Measurements from ENCODE around the gene CYGB.

Gene CYGB

DNA sequence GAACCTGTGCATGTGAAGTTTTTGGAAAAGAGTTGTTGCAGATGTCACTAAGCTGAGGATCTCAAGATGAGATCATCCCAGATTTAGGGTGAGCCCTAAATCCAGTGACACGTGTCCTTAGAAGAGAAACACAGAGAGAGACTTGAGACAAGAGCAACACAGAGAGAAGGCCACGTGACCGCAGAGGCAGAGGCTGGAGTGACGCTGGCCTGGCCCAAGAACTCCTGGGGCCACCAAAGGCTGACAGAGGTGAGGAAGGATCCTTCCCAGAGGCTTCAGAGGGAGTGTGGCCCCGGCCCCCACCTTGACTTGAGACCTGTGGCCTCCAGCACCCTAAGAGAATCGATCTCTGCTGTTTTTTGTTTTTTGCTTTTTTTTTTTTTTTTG is 24.2 kb downstream of the CYGB start (continued):
- TF ChIP-seq, protein P1, sequence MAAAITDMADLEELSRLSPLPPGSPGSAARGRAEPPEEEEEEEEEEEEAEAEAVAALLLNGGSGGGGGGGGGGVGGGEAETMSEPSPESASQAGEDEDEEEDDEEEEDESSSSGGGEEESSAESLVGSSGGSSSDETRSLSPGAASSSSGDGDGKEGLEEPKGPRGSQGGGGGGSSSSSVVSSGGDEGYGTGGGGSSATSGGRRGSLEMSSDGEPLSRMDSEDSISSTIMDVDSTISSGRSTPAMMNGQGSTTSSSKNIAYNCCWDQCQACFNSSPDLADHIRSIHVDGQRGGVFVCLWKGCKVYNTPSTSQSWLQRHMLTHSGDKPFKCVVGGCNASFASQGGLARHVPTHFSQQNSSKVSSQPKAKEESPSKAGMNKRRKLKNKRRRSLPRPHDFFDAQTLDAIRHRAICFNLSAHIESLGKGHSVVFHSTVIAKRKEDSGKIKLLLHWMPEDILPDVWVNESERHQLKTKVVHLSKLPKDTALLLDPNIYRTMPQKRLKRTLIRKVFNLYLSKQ (tag by site-specific recombination; IDR thresholded peaks at IDR 0.05; ENCODE audit: borderline replicate concordance) = no peak
- TF ChIP-seq KLF7 (tag by site-specific recombination; IDR thresholded peaks at IDR 0.05; ENCODE audit: borderline replicate concordance) (no peak), ZBTB48 (tag by site-specific recombination; IDR thresholded peaks at IDR 0.05) (no peak; the same call in 1 of the 2 replicates)
- TF ChIP-seq, protein P2, sequence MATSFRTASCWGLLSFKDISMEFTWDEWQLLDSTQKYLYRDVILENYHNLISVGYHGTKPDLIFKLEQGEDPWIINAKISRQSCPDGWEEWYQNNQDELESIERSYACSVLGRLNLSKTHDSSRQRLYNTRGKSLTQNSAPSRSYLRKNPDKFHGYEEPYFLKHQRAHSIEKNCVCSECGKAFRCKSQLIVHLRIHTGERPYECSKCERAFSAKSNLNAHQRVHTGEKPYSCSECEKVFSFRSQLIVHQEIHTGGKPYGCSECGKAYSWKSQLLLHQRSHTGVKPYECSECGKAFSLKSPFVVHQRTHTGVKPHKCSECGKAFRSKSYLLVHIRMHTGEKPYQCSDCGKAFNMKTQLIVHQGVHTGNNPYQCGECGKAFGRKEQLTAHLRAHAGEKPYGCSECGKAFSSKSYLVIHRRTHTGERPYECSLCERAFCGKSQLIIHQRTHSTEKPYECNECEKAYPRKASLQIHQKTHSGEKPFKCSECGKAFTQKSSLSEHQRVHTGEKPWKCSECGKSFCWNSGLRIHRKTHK (tag by site-specific recombination; IDR thresholded peaks at IDR 0.05) = no peak

DNA sequence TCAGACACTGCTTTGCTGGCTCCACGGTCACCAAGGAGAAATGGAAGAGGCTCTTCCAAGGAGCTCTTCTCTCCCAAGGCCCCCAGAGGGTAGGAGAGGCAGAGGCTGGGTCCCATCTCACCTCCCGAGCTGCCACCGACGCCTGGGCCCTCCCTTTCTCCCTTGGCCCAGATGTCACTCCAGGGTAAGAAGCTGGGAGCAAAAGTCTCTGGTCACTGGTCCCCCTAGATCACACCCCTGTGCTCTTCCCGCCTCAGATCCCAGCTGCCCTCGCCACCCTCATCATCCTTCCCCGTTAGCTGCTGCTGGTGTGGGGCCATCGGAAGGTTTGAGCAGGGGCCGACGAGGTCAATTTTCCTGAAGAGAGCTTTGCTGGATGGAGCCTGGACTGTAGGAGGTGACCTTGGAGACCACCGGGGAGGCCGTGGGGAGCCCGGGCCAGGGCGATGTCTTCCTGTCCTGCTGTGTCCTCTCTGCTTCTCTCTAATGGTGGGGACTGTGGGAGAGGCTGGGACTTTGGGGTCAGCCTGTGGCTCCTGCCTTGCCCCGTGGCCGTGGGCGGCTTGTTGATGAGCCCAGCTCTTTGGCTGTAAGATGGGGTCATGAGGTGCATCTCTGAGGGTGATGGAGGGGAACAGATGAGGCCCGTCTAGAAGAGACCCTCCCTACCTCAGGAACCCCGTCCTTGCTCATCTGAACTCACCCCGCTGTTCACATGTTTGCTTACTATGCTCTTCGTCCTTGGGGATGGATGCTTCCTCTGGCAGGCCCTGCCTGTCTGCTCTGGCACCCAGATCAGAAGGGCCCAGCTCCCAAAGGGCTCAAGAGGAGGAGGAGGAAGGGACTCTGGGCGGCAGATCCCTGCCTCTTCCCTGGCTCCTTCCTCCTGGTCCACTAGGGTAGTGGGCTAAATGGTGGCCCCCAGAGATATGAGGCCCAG is 24.9 kb downstream of the CYGB start:
- ChIA-PET POLR2A (no interaction called here), CTCF (interaction anchor here (0.9 to 8.4 kb wide), 7 partner anchors 10 to 169 kb away, joined by 3 to 187 read pairs (median 5); partner anchors contain the start of genes AANAT and PRCD)
- no peak overlapping the region for H3K27ac ChIP-seq (ENCODE audit: extremely low read depth, low read depth, low read length)
- no peaks in the 10 kb centered on the region for H3K4me1 ChIP-seq (ENCODE audit: control insufficient read depth, insufficient read depth, low read length)
- no peaks in the 10 kb centered on the region for H3K9me3 ChIP-seq (ENCODE audit: control insufficient read depth, insufficient read depth, low read depth, low read length)
- H3K4me3 ChIP-seq (ENCODE audit: low read depth, low read length) = no peak overlapping the region
- TF ChIP-seq ZBTB48 (tag by site-specific recombination; IDR thresholded peaks at IDR 0.05) (0 out of 2 replicates have a peak, but pooled peaks have one; percentile 21), ZNF341 (tag by site-specific recombination; IDR thresholded peaks at IDR 0.05; ENCODE audit: low read depth) (peak; percentile 64), ZNF169 (tag by site-specific recombination; IDR thresholded peaks at IDR 0.05) (no peak)
- no peaks in the 10 kb centered on the region for H3K36me3 ChIP-seq (ENCODE audit: control insufficient read depth in 2 of 2, insufficient read depth in 1 of 2, low read length in 2 of 2)

DNA sequence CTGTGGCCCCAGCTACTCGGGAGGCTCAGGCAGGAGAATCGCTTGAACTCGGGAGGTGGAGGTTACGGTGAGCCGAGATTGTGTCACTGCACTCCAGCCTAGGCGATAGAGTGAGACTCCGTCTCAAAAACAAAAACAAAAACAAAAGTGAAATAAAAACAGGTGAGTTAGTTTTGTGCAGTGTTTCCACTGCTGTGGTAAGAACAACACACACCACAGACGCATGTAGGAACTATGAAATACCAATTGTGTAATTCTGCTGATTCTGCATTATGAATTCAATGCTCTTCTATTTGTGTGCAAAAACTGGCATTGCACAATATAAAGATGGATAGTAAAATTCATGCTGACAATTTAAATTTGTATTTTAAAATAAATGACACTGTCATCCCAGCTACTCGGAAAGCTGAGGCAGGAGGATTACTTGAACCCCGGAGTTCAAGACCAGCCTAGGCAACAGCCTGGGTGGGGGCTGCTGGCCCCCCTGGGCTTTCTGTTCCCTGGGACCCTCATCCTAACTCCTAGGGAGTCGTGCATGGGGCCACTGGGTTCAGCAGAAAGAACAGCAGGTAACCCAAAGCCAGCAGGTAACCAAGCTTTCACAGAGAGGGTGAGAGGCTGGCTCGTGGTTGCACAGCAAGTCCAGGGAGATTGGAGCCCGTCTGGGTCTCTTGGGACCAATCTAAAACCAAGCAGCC is 25.7 kb downstream of the CYGB start:
- H3K4me1 ChIP-seq (ENCODE audit: control insufficient read depth, insufficient read depth, low read length) = no peaks in the 10 kb centered on the region
- H3K27ac ChIP-seq (ENCODE audit: extremely low read depth, low read depth, low read length) = no peak overlapping the region
- CTCF ChIA-PET = interaction anchor here (0.9 to 8.4 kb wide), 10 partner anchors 10 to 208 kb away, joined by 3 to 187 read pairs (median 8); partner anchors contain the start of genes AANAT and PRCD
- no peak for TF ChIP-seq ZNF529 (tag by site-specific recombination; IDR thresholded peaks at IDR 0.05; ENCODE audit: insufficient replicate concordance)
- TF ChIP-seq ZNF768 (tag by site-specific recombination; IDR thresholded peaks at IDR 0.05) = peak; percentile 66; the same call in 1 of the 2 replicates
- no peaks in the 10 kb centered on the region for H3K36me3 ChIP-seq (ENCODE audit: control insufficient read depth in 2 of 2, insufficient read depth in 1 of 2, low read length in 2 of 2)
- H3K9me3 ChIP-seq (ENCODE audit: control insufficient read depth, insufficient read depth, low read depth, low read length) = no peaks in the 10 kb centered on the region
- POLR2A ChIA-PET = no interaction called here
- no peak overlapping the region for H3K4me3 ChIP-seq (ENCODE audit: low read depth, low read length)

DNA sequence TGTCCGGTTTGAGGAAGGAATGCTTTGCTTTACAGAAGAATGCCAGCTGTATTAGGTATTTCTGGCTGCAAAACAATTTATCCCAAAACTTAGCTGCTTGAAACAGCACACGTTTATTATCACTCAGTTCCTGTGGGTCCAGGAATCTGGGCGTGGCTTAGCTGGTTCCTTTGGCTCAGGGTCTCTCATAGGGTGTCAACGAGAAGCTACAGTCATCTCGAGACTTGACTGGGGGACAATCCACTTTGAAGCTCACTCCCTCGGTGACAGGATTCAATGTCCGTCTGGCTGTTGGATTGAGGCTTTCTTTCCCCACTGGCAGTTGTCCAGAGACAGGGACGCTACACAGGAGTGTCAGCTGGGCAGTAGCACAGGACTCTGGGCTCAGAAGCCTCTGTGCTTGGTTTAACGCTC is 26.7 kb downstream of the CYGB start:
- POLR2A ChIA-PET = interaction anchor here (0.7 to 1.8 kb wide), 3 partner anchors 46 to 378 kb away, joined by 3 to 7 read pairs (median 3); no protein-coding TSS in a partner anchor
- H3K27ac ChIP-seq (ENCODE audit: extremely low read depth, low read depth, low read length) = no peak overlapping the region
- H3K4me3 ChIP-seq (ENCODE audit: low read depth, low read length) = no peak overlapping the region
- no peaks in the 10 kb centered on the region for H3K9me3 ChIP-seq (ENCODE audit: control insufficient read depth, insufficient read depth, low read depth, low read length)
- CTCF ChIA-PET = interaction anchor here (0.5 to 8.4 kb wide), 14 partner anchors 9 to 418 kb away, joined by 3 to 187 read pairs (median 3); partner anchors contain the start of gene AANAT
- TF ChIP-seq SALL2 (tag by site-specific recombination; IDR thresholded peaks at IDR 0.05; ENCODE audit: borderline replicate concordance) (no peak), KLF7 (tag by site-specific recombination; IDR thresholded peaks at IDR 0.05; ENCODE audit: borderline replicate concordance) (no peak), ZNF175 (tag by site-specific recombination; IDR thresholded peaks at IDR 0.05) (no peak), ZNF610 (tag by site-specific recombination; IDR thresholded peaks at IDR 0.05; ENCODE audit: borderline replicate concordance) (no peak), MZF1 (tag by site-specific recombination; IDR thresholded peaks at IDR 0.05; ENCODE audit: borderline replicate concordance) (no peak), OSR2 (tag by site-specific recombination; IDR thresholded peaks at IDR 0.05) (no peak), ZNF354C (tag by site-specific recombination; IDR thresholded peaks at IDR 0.05; ENCODE audit: borderline replicate concordance, low read depth) (no peak), GLIS1 (tag by site-specific recombination; IDR thresholded peaks at IDR 0.05) (no peak)
- TF ChIP-seq, protein P3, sequence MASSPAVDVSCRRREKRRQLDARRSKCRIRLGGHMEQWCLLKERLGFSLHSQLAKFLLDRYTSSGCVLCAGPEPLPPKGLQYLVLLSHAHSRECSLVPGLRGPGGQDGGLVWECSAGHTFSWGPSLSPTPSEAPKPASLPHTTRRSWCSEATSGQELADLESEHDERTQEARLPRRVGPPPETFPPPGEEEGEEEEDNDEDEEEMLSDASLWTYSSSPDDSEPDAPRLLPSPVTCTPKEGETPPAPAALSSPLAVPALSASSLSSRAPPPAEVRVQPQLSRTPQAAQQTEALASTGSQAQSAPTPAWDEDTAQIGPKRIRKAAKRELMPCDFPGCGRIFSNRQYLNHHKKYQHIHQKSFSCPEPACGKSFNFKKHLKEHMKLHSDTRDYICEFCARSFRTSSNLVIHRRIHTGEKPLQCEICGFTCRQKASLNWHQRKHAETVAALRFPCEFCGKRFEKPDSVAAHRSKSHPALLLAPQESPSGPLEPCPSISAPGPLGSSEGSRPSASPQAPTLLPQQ (tag by site-specific recombination; IDR thresholded peaks at IDR 0.05) = no peak
- H3K4me1 ChIP-seq (ENCODE audit: control insufficient read depth, insufficient read depth, low read length) = no peaks in the 10 kb centered on the region
- no peaks in the 10 kb centered on the region for H3K36me3 ChIP-seq (ENCODE audit: control insufficient read depth in 2 of 2, insufficient read depth in 1 of 2, low read length in 2 of 2)
